Stomach (tissue), 4 donors: ENCODE data around the gene METTL5.

Experiments
- CTCF ChIP-seq, 7 experiments: fragments of 450-650 bp in 4 of 7; fragments of 200-600 bp in 3 of 7; sonication (generic) in 3 of 7; IDR thresholded peaks; one replicate each; pipeline ENCODE4 v1.5.1; 2016 to 2019; ENCODE audit warnings: antibody characterized with exemption in 7 of 7, control low read depth in 2 of 7, mild to moderate bottlenecking in 1 of 7
- EP300 ChIP-seq: sonication (generic); formaldehyde crosslinking; IDR thresholded peaks from one replicate; pipeline ENCODE4 v1.6.1; 2017; ENCODE audit warnings: antibody characterized with exemption
- POLR2A ChIP-seq, 4 donors: fragments of 450-650 bp; IDR thresholded peaks; one replicate each; pipeline ENCODE4 v1.6.1; 2016; ENCODE audit warnings: antibody characterized with exemption in 4 of 4, control low read depth in 2 of 4, mild to moderate bottlenecking in 1 of 4, moderate library complexity in 1 of 4
- POLR2AphosphoS5 ChIP-seq, 3 donors: sonication (generic); formaldehyde crosslinking; IDR thresholded peaks; one replicate each; pipeline ENCODE4 v1.6.1; 2016; ENCODE audit warnings: antibody characterized with exemption in 3 of 3

- no peak for TF ChIP-seq CTCF (IDR thresholded peaks at IDR 0.05)
- TF ChIP-seq POLR2A (IDR thresholded peaks at IDR 0.05) = no peak
- no peak for TF ChIP-seq EP300
- no peak for TF ChIP-seq POLR2AphosphoS5 (IDR thresholded peaks at IDR 0.05)
Measured at GRCh38 chr2:169823996-169824372, 721 bp downstream of the METTL5 start.
